ENCODE data around the gene CLOCK.

DNA sequence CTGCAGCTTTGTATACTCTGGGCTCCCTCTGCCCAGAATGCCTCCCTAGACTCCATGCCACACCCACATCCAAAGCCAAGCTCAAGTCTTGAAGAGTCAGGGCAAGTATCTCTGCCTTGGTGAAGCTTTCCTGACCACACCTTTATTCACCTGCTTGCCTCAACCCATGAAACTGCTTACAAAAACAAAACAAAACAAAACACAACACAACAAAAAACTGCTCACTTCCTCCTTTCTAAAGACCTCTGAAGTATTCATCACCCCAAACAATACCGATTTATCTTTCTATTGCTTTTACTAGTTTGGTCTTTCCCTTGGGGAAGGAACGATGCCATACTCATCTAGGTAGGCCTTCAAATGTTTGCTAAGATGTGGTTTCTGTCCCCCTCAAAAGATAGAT is 105.9 kb downstream of the CLOCK start:
- TF ChIP-seq, protein P1, sequence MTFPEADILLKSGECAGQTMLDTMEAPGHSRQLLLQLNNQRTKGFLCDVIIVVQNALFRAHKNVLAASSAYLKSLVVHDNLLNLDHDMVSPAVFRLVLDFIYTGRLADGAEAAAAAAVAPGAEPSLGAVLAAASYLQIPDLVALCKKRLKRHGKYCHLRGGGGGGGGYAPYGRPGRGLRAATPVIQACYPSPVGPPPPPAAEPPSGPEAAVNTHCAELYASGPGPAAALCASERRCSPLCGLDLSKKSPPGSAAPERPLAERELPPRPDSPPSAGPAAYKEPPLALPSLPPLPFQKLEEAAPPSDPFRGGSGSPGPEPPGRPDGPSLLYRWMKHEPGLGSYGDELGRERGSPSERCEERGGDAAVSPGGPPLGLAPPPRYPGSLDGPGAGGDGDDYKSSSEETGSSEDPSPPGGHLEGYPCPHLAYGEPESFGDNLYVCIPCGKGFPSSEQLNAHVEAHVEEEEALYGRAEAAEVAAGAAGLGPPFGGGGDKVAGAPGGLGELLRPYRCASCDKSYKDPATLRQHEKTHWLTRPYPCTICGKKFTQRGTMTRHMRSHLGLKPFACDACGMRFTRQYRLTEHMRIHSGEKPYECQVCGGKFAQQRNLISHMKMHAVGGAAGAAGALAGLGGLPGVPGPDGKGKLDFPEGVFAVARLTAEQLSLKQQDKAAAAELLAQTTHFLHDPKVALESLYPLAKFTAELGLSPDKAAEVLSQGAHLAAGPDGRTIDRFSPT (tag by site-specific recombination; IDR thresholded peaks at IDR 0.05), result no peak
- no peak for TF ChIP-seq HOXA7 (CRISPR knock-in tag; IDR thresholded peaks at IDR 0.05; ENCODE audit: borderline replicate concordance)
- no peak for TF ChIP-seq ZNF777 (tag by site-specific recombination; IDR thresholded peaks at IDR 0.05; ENCODE audit: borderline replicate concordance)
- TF ChIP-seq ZNF274 (IDR thresholded peaks at IDR 0.05; ENCODE audit: low read length), result no peak
- no peak for TF ChIP-seq ZNF274 (tag by site-specific recombination; IDR thresholded peaks at IDR 0.05; ENCODE audit: borderline replicate concordance)
- TF ChIP-seq, protein P2, sequence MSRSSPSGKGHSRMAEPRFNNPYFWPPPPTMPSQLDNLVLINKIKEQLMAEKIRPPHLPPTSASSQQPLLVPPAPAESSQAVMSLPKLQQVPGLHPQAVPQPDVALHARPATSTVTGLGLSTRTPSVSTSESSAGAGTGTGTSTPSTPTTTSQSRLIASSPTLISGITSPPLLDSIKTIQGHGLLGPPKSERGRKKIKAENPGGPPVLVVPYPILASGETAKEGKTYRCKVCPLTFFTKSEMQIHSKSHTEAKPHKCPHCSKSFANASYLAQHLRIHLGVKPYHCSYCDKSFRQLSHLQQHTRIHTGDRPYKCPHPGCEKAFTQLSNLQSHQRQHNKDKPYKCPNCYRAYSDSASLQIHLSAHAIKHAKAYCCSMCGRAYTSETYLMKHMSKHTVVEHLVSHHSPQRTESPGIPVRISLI (tag by site-specific recombination; IDR thresholded peaks at IDR 0.05), result no peak
- no peak for TF ChIP-seq ZNF624 (tag by site-specific recombination; IDR thresholded peaks at IDR 0.05)
- TF ChIP-seq, protein P3, sequence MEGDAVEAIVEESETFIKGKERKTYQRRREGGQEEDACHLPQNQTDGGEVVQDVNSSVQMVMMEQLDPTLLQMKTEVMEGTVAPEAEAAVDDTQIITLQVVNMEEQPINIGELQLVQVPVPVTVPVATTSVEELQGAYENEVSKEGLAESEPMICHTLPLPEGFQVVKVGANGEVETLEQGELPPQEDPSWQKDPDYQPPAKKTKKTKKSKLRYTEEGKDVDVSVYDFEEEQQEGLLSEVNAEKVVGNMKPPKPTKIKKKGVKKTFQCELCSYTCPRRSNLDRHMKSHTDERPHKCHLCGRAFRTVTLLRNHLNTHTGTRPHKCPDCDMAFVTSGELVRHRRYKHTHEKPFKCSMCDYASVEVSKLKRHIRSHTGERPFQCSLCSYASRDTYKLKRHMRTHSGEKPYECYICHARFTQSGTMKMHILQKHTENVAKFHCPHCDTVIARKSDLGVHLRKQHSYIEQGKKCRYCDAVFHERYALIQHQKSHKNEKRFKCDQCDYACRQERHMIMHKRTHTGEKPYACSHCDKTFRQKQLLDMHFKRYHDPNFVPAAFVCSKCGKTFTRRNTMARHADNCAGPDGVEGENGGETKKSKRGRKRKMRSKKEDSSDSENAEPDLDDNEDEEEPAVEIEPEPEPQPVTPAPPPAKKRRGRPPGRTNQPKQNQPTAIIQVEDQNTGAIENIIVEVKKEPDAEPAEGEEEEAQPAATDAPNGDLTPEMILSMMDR (tag by site-specific recombination; IDR thresholded peaks at IDR 0.05), result no peak
- no peak for TF ChIP-seq ZNF785 (tag by site-specific recombination; IDR thresholded peaks at IDR 0.05)
- no peak for TF ChIP-seq ZFP3 (tag by site-specific recombination; IDR thresholded peaks at IDR 0.05; ENCODE audit: low read depth)

Data from HEK293 (cell line).